Upper lobe of left lung (tissue), 4 donors: ENCODE data around the gene TTC28.

Experiments
- CTCF ChIP-seq, 6 experiments: fragments of 450-650 bp in 4 of 6; fragments of 200-600 bp in 2 of 6; sonication (generic) in 2 of 6; IDR thresholded peaks; one replicate each; pipeline ENCODE4 v1.5.1; 2016 to 2019; ENCODE audit warnings: antibody characterized with exemption in 6 of 6
- EP300 ChIP-seq, 4 donors: sonication (generic); formaldehyde crosslinking; IDR thresholded peaks; one replicate each; pipeline ENCODE4 v1.5.1; 2017; ENCODE audit warnings: antibody characterized with exemption in 4 of 4, control low read depth in 2 of 4
- POLR2A ChIP-seq, 4 donors: fragments of 450-650 bp; IDR thresholded peaks; one replicate each; pipeline ENCODE4 v1.5.1; 2016 to 2017; ENCODE audit warnings: antibody characterized with exemption in 4 of 4, mild to moderate bottlenecking in 2 of 4

GRCh38 chr22:28268850-28269249 is 410.8 kb downstream of the TTC28 start:
- no peak for TF ChIP-seq CTCF (IDR thresholded peaks at IDR 0.05)
- no peak for TF ChIP-seq EP300 (IDR thresholded peaks at IDR 0.05)
- TF ChIP-seq POLR2A (IDR thresholded peaks at IDR 0.05): no peak
